ENCODE data around the gene ATP13A4.

Gene ATP13A4

GRCh38 chr3:193446965-193447602 is 107.6 kb downstream of the ATP13A4 start:
- no peaks in the 10 kb centered on the region for H3K9me2 ChIP-seq (replicated peaks; ENCODE audit: control insufficient read depth, low read length)
- H3K79me2 ChIP-seq (ENCODE audit: control insufficient read depth, low read length), result no peaks in the 10 kb centered on the region
- H3K27ac ChIP-seq (ENCODE audit: low read depth, low read length), result no peak overlapping the region
- 0 out of 2 replicates have a peak overlapping the region, but pooled peaks have one; percentile 0 for H3K4me3 ChIP-seq (ENCODE audit: low read length)
- no peaks in the 10 kb centered on the region for H3K36me3 ChIP-seq (ENCODE audit: control insufficient read depth, low read length)
- H3K9me3 ChIP-seq (ENCODE audit: control insufficient read depth, insufficient read depth, low read length), result no peaks in the 10 kb centered on the region
- no peaks in the 10 kb centered on the region for H3F3A ChIP-seq (ENCODE audit: control insufficient read depth, insufficient read depth)
- H3K4me1 ChIP-seq (ENCODE audit: control insufficient read depth, low read length), result peaks cover 14% of the 10 kb centered on the region
- H3K27me3 ChIP-seq (ENCODE audit: control insufficient read depth, low read length), result no peaks in the 10 kb centered on the region
- TF ChIP-seq CTCF (IDR thresholded peaks at IDR 0.05; ENCODE audit: low read depth, low read length, poor library complexity, severe bottlenecking) (no peak), EZH2phosphoT487 (IDR thresholded peaks at IDR 0.05; ENCODE audit: borderline replicate concordance, low read length) (no peak)
- H4K20me1 ChIP-seq (ENCODE audit: control insufficient read depth, insufficient read depth, low read depth, low read length), result no peaks in the 10 kb centered on the region
- H3K4me2 ChIP-seq (ENCODE audit: low read length), result peak overlapping the region; percentile 38

- Histone ChIP-seq H3K27ac (ENCODE audit: low read depth, low read length) (no peak overlapping the region), H3K4me3 (ENCODE audit: low read length) (no peak overlapping the region), H3K36me3 (ENCODE audit: control insufficient read depth, low read length) (no peaks in the 10 kb centered on the region), H3K9me3 (ENCODE audit: control insufficient read depth, insufficient read depth, low read length) (no peaks in the 10 kb centered on the region), H3K79me2 (ENCODE audit: control insufficient read depth, low read length) (no peaks in the 10 kb centered on the region), H3K4me1 (ENCODE audit: control insufficient read depth, low read length) (no peaks in the 10 kb centered on the region), H3K27me3 (ENCODE audit: control insufficient read depth, low read length) (no peaks in the 10 kb centered on the region), H3F3A (ENCODE audit: control insufficient read depth, insufficient read depth) (no peaks in the 10 kb centered on the region), H4K20me1 (ENCODE audit: control insufficient read depth, insufficient read depth, low read depth, low read length) (no peaks in the 10 kb centered on the region), H3K9me2 (replicated peaks; ENCODE audit: control insufficient read depth, low read length) (no peaks in the 10 kb centered on the region), H3K4me2 (ENCODE audit: low read length) (no peak overlapping the region)
- TF ChIP-seq CTCF (IDR thresholded peaks at IDR 0.05; ENCODE audit: low read depth, low read length, poor library complexity, severe bottlenecking), result no peak
- no peak for TF ChIP-seq EZH2phosphoT487 (IDR thresholded peaks at IDR 0.05; ENCODE audit: borderline replicate concordance, low read length)
These were observed 115.3 kb downstream of the ATP13A4 start for GRCh38 chr3:193439423-193439822.

GRCh38 chr3:193418576-193419373 is 135.9 kb downstream of the ATP13A4 start:
- no peak overlapping the region for H3K27ac ChIP-seq (ENCODE audit: low read depth, low read length)
- no peaks in the 10 kb centered on the region for H3K27me3 ChIP-seq (ENCODE audit: control insufficient read depth, low read length)
- H3K9me2 ChIP-seq (replicated peaks; ENCODE audit: control insufficient read depth, low read length), result no peaks in the 10 kb centered on the region
- H4K20me1 ChIP-seq (ENCODE audit: control insufficient read depth, insufficient read depth, low read depth, low read length), result no peaks in the 10 kb centered on the region
- no peaks in the 10 kb centered on the region; the same call in 1 of the 2 replicates for H3K9me3 ChIP-seq (ENCODE audit: control insufficient read depth, insufficient read depth, low read length)
- H3K4me1 ChIP-seq (ENCODE audit: control insufficient read depth, low read length), result no peaks in the 10 kb centered on the region
- TF ChIP-seq CTCF (IDR thresholded peaks at IDR 0.05; ENCODE audit: low read depth, low read length, poor library complexity, severe bottlenecking) (no peak), EZH2phosphoT487 (IDR thresholded peaks at IDR 0.05; ENCODE audit: borderline replicate concordance, low read length) (no peak)
- no peaks in the 10 kb centered on the region for H3K79me2 ChIP-seq (ENCODE audit: control insufficient read depth, low read length)
- H3F3A ChIP-seq (ENCODE audit: control insufficient read depth, insufficient read depth), result no peaks in the 10 kb centered on the region
- no peak overlapping the region for H3K4me2 ChIP-seq (ENCODE audit: low read length)
- H3K36me3 ChIP-seq (ENCODE audit: control insufficient read depth, low read length), result no peaks in the 10 kb centered on the region
- no peak overlapping the region for H3K4me3 ChIP-seq (ENCODE audit: low read length)
